Measurements from ENCODE around the gene EBLN2.

DNA sequence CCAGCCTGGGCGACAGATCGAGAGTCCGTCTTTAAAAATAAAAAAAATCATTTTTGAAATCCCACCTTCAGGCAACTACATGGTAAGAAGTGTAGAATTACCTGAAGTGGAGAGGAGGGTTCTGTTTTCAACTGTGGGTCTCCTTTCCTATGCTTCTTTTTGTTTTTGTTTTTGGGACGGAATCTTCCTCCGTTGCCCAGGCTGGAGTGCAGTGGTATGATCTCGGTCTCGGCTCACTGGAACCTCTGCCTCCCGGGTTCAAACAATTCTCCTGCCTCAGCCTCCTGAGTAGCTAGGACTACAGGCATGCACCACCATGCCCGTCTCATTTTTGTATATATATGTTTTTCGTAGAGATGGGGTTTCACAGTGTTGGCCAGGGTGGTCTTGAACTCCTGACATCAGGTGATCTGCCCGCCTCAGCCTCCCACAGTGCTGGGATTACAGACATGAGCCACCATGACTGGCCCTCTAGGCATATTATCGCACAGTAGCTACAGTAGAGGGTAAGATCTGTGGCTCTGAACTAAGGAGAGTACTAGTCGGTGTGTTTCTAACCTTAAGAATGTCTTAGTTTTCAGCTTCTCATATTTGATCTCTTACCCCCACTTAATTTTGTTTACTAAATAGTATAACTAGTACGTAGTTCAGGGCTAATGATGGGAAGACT lies 8.5 kb downstream of the EBLN2 start:
- TF ChIP-seq EZH2 (IDR thresholded peaks at IDR 0.05): no peak
- no peak for TF ChIP-seq POLR2AphosphoS5 (IDR thresholded peaks at IDR 0.05; ENCODE audit: borderline replicate concordance, low read depth, low read length)
